ENCODE results near the gene UBIAD1.
"Not testable (repeated sequence)": the region's sequence is repeated elsewhere in the genome, so short reads cannot be mapped to it uniquely, and the experiment has no call there.

The UBIAD1 gene

DNA sequence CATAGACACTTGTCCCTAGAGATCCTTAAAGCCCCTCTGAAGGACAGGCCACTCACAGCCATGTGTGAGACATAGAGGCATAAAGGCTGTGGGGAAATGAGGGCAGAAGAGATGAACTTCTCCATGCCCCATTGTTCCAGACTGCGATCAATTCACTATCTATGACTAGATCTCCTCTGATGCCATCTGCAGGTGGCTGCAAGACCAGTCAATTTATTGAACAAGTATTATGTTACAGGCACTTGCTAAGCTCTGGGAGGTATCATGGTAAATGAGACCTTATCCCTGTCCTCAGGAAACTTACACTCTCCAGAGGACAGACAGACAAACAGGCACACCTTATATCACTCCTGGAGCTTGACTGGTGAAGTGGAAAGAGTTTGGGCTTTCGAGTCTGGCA, 22.9 kb downstream of the UBIAD1 start:
- TF ChIP-seq, protein P1, sequence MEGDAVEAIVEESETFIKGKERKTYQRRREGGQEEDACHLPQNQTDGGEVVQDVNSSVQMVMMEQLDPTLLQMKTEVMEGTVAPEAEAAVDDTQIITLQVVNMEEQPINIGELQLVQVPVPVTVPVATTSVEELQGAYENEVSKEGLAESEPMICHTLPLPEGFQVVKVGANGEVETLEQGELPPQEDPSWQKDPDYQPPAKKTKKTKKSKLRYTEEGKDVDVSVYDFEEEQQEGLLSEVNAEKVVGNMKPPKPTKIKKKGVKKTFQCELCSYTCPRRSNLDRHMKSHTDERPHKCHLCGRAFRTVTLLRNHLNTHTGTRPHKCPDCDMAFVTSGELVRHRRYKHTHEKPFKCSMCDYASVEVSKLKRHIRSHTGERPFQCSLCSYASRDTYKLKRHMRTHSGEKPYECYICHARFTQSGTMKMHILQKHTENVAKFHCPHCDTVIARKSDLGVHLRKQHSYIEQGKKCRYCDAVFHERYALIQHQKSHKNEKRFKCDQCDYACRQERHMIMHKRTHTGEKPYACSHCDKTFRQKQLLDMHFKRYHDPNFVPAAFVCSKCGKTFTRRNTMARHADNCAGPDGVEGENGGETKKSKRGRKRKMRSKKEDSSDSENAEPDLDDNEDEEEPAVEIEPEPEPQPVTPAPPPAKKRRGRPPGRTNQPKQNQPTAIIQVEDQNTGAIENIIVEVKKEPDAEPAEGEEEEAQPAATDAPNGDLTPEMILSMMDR (conservative IDR thresholded peaks at IDR 0.05; ENCODE audit: low read depth): no peak

GRCh38 chr1:11297774-11298173, 24.8 kb downstream of the UBIAD1 start:
- POLR2A ChIA-PET (ENCODE audit: low non-redundant PET); CTCF ChIA-PET; H3K27ac ChIP-seq; DNase-seq (ENCODE audit: low spot score): not testable (repeated sequence)

More for the DNA sequence above, 22.9 kb downstream of the UBIAD1 start:
- POLR2A ChIA-PET (ENCODE audit: low non-redundant PET): interaction anchor here (0.5 kb wide), 1 partner anchor 20 kb away, joined by 5 read pairs; no protein-coding TSS in a partner anchor
- H3K27ac ChIP-seq: no peak overlapping the region
- no peak for DNase-seq (ENCODE audit: low spot score)
- CTCF ChIA-PET: no interaction called here

- TF ChIP-seq, protein P1 (conservative IDR thresholded peaks at IDR 0.05; ENCODE audit: low read depth): no peak
- no peak overlapping the region for H3K27ac ChIP-seq
- CTCF ChIA-PET: no interaction called here
- DNase-seq (ENCODE audit: low spot score): no peak
- POLR2A ChIA-PET (ENCODE audit: low non-redundant PET): interaction anchor here (0.6 kb wide), 1 partner anchor 705 kb away, joined by 8 read pairs; no protein-coding TSS in a partner anchor
Observed at GRCh38 chr1:11298390-11299224, 25.6 kb downstream of the UBIAD1 start.

DNA sequence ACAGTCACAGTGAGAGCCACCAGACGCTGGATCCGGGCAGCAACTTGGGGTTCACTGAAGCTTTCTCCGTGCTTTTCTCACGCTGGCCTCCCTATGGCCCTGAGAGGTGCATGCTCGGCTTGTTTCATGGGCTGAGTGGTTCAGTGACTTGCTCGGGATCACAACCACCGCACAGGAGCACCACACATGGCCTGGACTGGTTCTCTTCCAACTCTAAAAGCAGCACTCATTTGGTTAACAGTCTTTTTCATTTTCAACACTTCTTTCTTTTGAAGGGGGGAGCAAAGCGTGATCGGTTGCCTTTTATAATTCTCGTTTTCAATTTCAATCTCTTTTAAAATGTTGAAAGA, 26.2 kb downstream of the UBIAD1 start:
- DNase-seq (ENCODE audit: low spot score): no peak
- ChIA-PET CTCF (no interaction called here), POLR2A (ENCODE audit: low non-redundant PET) (interaction anchor here (0.6 kb wide), 1 partner anchor 704 kb away, joined by 8 read pairs; no protein-coding TSS in a partner anchor)
- no peak overlapping the region for H3K27ac ChIP-seq
- TF ChIP-seq, protein P1 (conservative IDR thresholded peaks at IDR 0.05; ENCODE audit: low read depth): no peak

DNA sequence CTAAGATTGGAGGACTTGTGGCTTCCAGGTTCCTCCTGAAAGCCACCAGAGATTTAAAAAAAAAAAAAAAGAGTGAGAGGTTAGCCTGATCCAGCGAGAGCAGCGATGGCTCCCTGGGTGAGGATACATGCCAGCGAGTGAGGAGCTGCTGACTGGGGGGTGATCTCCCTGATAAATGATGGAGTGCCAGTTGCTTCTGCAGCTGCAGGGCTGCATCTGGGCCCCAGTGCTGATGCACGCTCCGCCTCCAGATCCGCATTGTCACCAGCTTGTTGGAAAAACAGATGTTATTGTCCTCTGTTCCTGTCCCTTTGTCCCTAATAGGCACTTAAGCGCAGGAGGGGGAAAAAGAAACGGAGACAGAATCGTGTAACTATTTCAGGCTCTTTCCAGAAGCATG, 28.6 kb downstream of the UBIAD1 start:
- ChIA-PET POLR2A (ENCODE audit: low non-redundant PET) (no interaction called here), CTCF (interaction anchor here (0.6 kb wide), 1 partner anchor 258 kb away, joined by 7 read pairs; no protein-coding TSS in a partner anchor)
- DNase-seq (ENCODE audit: low spot score): no peak
- TF ChIP-seq, protein P1 (conservative IDR thresholded peaks at IDR 0.05; ENCODE audit: low read depth): no peak
- H3K27ac ChIP-seq: no peak overlapping the region

GRCh38 chr1:11302366-11302765, 29.4 kb downstream of the UBIAD1 start:
- DNase-seq (ENCODE audit: low spot score): no peak
- CTCF ChIA-PET: interaction anchor here (0.6 to 0.7 kb wide), 3 partner anchors 9 to 257 kb away, joined by 3 to 7 read pairs (median 4); no protein-coding TSS in a partner anchor
- no peak overlapping the region for H3K27ac ChIP-seq
- POLR2A ChIA-PET (ENCODE audit: low non-redundant PET): no interaction called here
- TF ChIP-seq, protein P1 (conservative IDR thresholded peaks at IDR 0.05; ENCODE audit: low read depth): no peak

DNA sequence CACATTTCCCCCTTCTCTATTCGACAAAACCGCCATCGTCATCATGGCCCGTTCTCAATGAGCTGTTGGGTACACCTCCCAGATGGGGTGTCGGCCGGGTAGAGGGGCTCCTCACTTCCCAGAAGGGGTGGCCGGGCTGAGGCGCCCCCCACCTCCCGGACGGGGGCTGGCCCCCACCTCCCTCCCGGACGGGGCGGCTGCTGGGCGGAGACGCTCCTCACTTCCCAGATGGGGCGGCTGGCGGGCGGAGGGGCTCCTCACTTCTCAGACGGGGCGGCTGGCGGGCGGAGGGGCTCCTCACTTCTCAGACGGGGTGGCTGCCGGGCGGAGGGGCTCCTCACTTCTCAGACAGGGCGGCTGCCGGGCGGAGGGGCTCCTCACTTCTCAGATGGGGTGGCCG, 32.5 kb downstream of the UBIAD1 start:
- H3K27ac ChIP-seq; DNase-seq (ENCODE audit: low spot score); POLR2A ChIA-PET (ENCODE audit: low non-redundant PET): not testable (repeated sequence)
- CTCF ChIA-PET: interaction anchor here (0.7 kb wide), 1 partner anchor 17 kb away, joined by 3 read pairs; no protein-coding TSS in a partner anchor
